Hematopoietic multipotent progenitor cell treated with erythropoietin and hydrocortisone succinate and interleukin-3 and kit ligand, for 8 days (in vitro differentiated cells): ENCODE measurements around the gene MMD2.
"Not testable (repeated sequence)": the region's sequence is repeated elsewhere in the genome, so short reads cannot be mapped to it uniquely, and the experiment has no call there.

ENCODE experiments used
- DNase-seq: peaks from one replicate; pipeline ENCODE4 v3.0.0-alpha.2; 2015

MMD2 gene

GRCh38 chr7:4958477-4959301 is at the start of gene MMD2:
TSS of gene MMD2 (minus strand) at chr7:4959187. CDS start at chr7:4959017, 170 bp downstream.
- no peak for DNase-seq

GRCh38 chr7:5005066-5005465 is 46.1 kb upstream of the MMD2 start:
- DNase-seq = no peak

- no peak for DNase-seq
Measured at GRCh38 chr7:5001911-5002310, 42.9 kb upstream of the MMD2 start.

- DNase-seq = no peak
Measured at GRCh38 chr7:5001003-5001402, 42.0 kb upstream of the MMD2 start.

GRCh38 chr7:4999369-4999950 is 40.5 kb upstream of the MMD2 start:
- DNase-seq = no peak

GRCh38 chr7:4998910-4999309 is 39.9 kb upstream of the MMD2 start:
- no peak for DNase-seq

GRCh38 chr7:4998244-4998643 is 39.3 kb upstream of the MMD2 start:
- no peak for DNase-seq

GRCh38 chr7:4996696-4997222 is 37.8 kb upstream of the MMD2 start:
- no peak for DNase-seq

- no peak for DNase-seq
Measured at GRCh38 chr7:4995429-4995969, 36.5 kb upstream of the MMD2 start.

- DNase-seq = no peak
Measured at GRCh38 chr7:4993471-4993870, 34.5 kb upstream of the MMD2 start.

GRCh38 chr7:4982741-4983140 is 23.8 kb upstream of the MMD2 start:
- peak; percentile 83 for DNase-seq

GRCh38 chr7:4981295-4981890 is 22.4 kb upstream of the MMD2 start:
- DNase-seq = not testable (repeated sequence)

GRCh38 chr7:4975626-4976025 is 16.6 kb upstream of the MMD2 start:
- DNase-seq = not testable (repeated sequence)

- DNase-seq = peak; percentile 95
Measured at GRCh38 chr7:4973728-4974198, 14.8 kb upstream of the MMD2 start.

- not testable (repeated sequence) for DNase-seq
Measured at GRCh38 chr7:4972446-4972845, 13.5 kb upstream of the MMD2 start.

GRCh38 chr7:4965295-4966022 is 6.5 kb upstream of the MMD2 start:
- DNase-seq = no peak

GRCh38 chr7:4964506-4964905 is 5.5 kb upstream of the MMD2 start:
- DNase-seq = no peak

- DNase-seq = no peak
Measured at GRCh38 chr7:4962872-4963775, 4.1 kb upstream of the MMD2 start.

GRCh38 chr7:4960363-4960762 is 1.4 kb upstream of the MMD2 start:
- DNase-seq = peak; percentile 23

- no peak for DNase-seq
Measured at GRCh38 chr7:4959893-4960292, 906 bp upstream of the MMD2 start.

GRCh38 chr7:4959306-4959705 is 319 bp upstream of the MMD2 start:
- no peak for DNase-seq
